Mucosa of rectum (tissue), 2 donors: ENCODE results near the gene RASSF5.

Experiments
- H3K27ac ChIP-seq, 2 donors: one replicate each; pipeline ENCODE4 v1.7.0; 2013; ENCODE audit warnings: inconsistent platforms in 2 of 2, low read depth in 2 of 2, low read length in 2 of 2
- H3K27me3 ChIP-seq, 2 donors: one replicate each; pipeline ENCODE4 v1.7.0; 2013; ENCODE audit warnings: low read length in 2 of 2; ENCODE audit not compliant: control insufficient read depth in 2 of 2, insufficient read depth in 2 of 2
- H3K36me3 ChIP-seq, 2 donors: one replicate each; pipeline ENCODE4 v1.7.0; 2013; ENCODE audit warnings: low read length in 2 of 2; ENCODE audit not compliant: control insufficient read depth in 2 of 2, insufficient read depth in 2 of 2
- H3K4me1 ChIP-seq, 2 donors: one replicate each; pipeline ENCODE4 v1.7.0; 2013; ENCODE audit warnings: low read length in 2 of 2, mild to moderate bottlenecking in 1 of 2; ENCODE audit not compliant: control insufficient read depth in 2 of 2, insufficient read depth in 2 of 2
- H3K4me3 ChIP-seq, 2 donors: one replicate each; pipeline ENCODE4 v1.7.0; 2013; ENCODE audit warnings: low read length in 2 of 2
- H3K9ac ChIP-seq, 2 donors: one replicate each; pipeline ENCODE4 v1.7.0; 2013; ENCODE audit warnings: low read length in 2 of 2, low read depth in 1 of 2, mild to moderate bottlenecking in 1 of 2
- H3K9me3 ChIP-seq, 2 donors: one replicate each; pipeline ENCODE4 v1.7.0; 2013; ENCODE audit warnings: low read length in 2 of 2; ENCODE audit not compliant: control insufficient read depth in 2 of 2
- donor health status: healthy.
- donor health status: Normal muscosa, but diverticular disease.

RASSF5 gene

GRCh38 chr1:206526064-206526911 is 19.0 kb downstream of the RASSF5 start:
- Histone ChIP-seq H3K36me3 (no peaks in the 10 kb centered on the region), H3K4me1 (no peaks in the 10 kb centered on the region), H3K9ac (no peak overlapping the region), H3K4me3 (no peak overlapping the region), H3K9me3 (no peaks in the 10 kb centered on the region), H3K27ac (no peak overlapping the region), H3K27me3 (no peaks in the 10 kb centered on the region)

- no peaks in the 10 kb centered on the region for H3K36me3 ChIP-seq
- no peak overlapping the region for H3K4me3 ChIP-seq
- no peak overlapping the region for H3K9ac ChIP-seq
- no peak overlapping the region for H3K27ac ChIP-seq
- H3K4me1 ChIP-seq: no peaks in the 10 kb centered on the region
- no peaks in the 10 kb centered on the region for H3K9me3 ChIP-seq
- no peaks in the 10 kb centered on the region for H3K27me3 ChIP-seq
Measured at GRCh38 chr1:206529425-206529824, 22.1 kb downstream of the RASSF5 start.

DNA sequence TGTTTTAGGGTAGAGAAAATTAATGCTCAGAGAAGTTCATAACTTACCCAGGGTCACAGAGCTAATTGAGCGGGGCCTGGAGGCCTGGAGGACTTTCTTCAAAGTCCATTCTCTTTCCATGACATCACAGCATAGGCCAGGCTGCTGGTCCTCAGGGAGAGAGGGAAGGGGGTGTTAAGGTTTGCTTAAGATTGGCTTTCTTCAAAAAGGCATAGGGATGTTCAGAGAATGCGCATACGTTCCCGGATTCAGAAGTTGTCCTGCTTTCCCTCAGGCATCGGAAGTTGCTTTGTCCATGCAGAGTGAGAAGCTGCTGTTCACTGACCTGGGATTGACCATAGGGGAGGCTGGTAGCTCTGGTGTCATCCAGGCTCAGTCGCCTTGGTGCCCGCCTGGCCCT is 25.0 kb downstream of the RASSF5 start:
- Histone ChIP-seq H3K27ac (no peak overlapping the region), H3K9me3 (no peaks in the 10 kb centered on the region), H3K4me1 (no peaks in the 10 kb centered on the region), H3K36me3 (no peaks in the 10 kb centered on the region), H3K27me3 (no peaks in the 10 kb centered on the region), H3K4me3 (no peak overlapping the region), H3K9ac (no peak overlapping the region)

GRCh38 chr1:206534552-206534951 is 27.2 kb downstream of the RASSF5 start:
- Histone ChIP-seq H3K4me3 (no peak overlapping the region), H3K36me3 (no peaks in the 10 kb centered on the region), H3K27me3 (no peaks in the 10 kb centered on the region), H3K9ac (no peak overlapping the region), H3K9me3 (no peaks in the 10 kb centered on the region), H3K4me1 (peaks cover 0 to 2% of the 10 kb centered on the region in 2 donors), H3K27ac (no peak overlapping the region)

- H3K27me3 ChIP-seq: no peaks in the 10 kb centered on the region
- H3K4me1 ChIP-seq: peaks cover 8 to 11% of the 10 kb centered on the region in 2 donors
Measured at GRCh38 chr1:206535853-206536188, 28.5 kb downstream of the RASSF5 start.

GRCh38 chr1:206537141-206537540 is 29.8 kb downstream of the RASSF5 start:
- Histone ChIP-seq H3K36me3 (no peaks in the 10 kb centered on the region), H3K27me3 (no peaks in the 10 kb centered on the region), H3K4me3 (no peak overlapping the region), H3K9me3 (no peaks in the 10 kb centered on the region), H3K4me1 (peaks cover 8 to 11% of the 10 kb centered on the region in 2 donors), H3K9ac (no peak overlapping the region), H3K27ac (no peak overlapping the region)

More at GRCh38 chr1:206535853-206536188, 28.5 kb downstream of the RASSF5 start:
- Histone ChIP-seq H3K36me3 (no peaks in the 10 kb centered on the region), H3K9me3 (no peaks in the 10 kb centered on the region), H3K9ac (no peak overlapping the region), H3K4me3 (no peak overlapping the region), H3K27ac (no peak overlapping the region)

DNA sequence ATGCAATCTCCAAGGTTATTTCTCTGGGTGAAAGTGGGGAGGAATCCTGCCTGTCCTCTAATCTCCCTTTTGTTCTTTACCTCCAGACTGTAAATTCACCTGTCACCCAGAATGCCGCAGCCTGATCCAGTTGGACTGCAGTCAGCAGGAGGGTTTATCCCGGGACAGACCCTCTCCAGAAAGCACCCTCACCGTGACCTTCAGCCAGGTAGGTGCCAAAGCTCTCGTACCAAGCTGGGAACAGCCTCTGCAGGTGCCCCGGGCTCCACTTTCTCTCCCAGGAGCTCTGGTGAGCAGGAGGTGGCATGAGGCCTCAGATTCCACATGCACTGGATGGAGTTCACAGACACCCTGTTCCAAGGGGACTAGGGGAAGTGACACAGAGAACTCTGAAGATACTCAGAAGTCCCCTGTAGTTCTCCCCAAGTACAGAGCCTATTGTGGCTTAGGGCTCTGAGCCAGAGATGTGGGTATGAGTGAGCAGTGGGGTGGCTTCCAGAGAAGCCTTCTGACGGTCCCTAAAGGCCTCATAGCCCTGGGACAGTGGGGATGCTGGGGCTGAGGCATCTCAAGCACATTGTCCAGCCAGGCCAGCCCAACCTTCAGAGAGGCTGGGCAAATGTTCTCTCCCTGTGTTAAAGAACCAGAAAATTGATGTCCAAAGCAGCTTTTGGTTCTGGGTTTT is 30.9 kb downstream of the RASSF5 start:
- Histone ChIP-seq H3K4me1 (peaks cover 8 to 11% of the 10 kb centered on the region in 2 donors), H3K27ac (no peak overlapping the region), H3K9ac (no peak overlapping the region), H3K4me3 (no peak overlapping the region), H3K9me3 (no peaks in the 10 kb centered on the region), H3K27me3 (no peaks in the 10 kb centered on the region), H3K36me3 (no peaks in the 10 kb centered on the region)

DNA sequence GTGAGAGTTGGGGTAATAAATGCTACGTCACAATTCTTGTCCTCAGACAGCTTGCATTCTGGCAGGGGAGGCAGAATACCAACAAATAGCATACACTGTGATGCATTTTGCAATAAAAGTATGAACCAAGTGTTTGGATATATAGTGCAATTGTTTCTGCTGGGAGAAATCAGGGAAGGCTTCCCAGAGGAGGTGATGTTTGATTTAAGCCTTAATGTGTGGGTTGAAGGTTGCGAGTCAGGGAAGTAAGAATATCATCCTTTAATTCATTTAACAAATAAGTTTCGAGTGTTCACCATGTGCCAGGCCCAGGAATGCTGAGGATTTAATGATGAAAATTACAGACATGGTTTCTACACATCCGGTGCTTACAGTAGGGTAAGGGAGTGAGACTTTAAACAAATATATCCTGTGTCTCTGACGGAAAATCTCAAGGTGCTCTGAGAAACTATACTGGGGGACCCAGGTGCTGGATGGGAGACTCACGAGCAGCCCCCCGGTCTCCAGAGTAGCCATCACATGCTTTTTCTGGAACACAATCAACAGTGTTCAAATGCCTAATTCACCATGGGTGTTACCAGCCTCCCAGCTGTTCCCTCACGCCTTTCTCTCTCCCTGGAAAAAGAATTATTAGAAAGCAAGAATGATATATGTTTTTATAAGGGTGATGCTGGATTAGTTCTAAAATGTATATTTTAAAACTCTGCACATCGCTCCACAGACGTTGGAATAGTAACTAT is 31.7 kb downstream of the RASSF5 start:
- no peaks in the 10 kb centered on the region for H3K27me3 ChIP-seq
- H3K36me3 ChIP-seq: no peaks in the 10 kb centered on the region
- no peak overlapping the region for H3K27ac ChIP-seq
- H3K4me3 ChIP-seq: no peak overlapping the region
- H3K9ac ChIP-seq: no peak overlapping the region
- peaks cover 8 to 11% of the 10 kb centered on the region in 2 donors for H3K4me1 ChIP-seq
- H3K9me3 ChIP-seq: no peaks in the 10 kb centered on the region

DNA sequence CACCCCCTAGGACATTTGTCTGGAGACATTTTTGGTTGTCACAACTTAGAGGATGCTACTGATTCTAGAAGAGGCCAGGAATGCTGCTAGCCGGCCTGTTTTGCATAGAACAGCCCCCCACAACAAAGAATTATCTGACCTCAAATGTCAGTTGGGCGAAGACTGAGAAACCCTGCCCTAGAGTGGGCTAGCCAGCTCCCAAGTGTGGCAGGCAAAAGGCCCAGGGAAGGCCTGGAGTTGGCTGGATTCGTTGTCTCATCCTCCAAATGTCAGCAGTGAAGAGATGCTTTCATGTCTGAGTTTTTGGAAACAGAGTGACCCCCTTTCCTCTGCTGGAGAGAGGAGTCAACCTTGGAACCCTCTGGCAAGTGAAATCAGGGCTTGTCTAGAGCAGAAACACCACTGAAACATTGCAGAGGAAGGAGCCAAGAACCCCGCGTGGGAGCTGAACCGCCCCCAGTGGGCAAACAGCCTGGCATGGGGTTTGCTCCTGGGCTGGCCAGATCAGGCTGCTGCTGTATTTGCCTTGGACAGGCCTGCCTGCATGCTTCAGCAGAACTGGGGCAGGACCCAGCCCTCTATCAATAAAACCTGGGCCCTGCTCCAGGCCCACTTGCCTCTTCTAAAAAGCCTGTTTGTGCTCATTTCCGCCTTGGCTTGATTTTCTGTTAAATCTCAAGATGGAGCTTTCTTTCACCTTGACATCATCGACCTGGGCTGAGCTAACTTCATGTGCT is 32.9 kb downstream of the RASSF5 start:
- H3K4me3 ChIP-seq: no peak overlapping the region
- H3K27ac ChIP-seq: peak overlapping the region; percentile 61 to 65
- H3K27me3 ChIP-seq: no peaks in the 10 kb centered on the region
- H3K36me3 ChIP-seq: no peaks in the 10 kb centered on the region
- peaks cover 8 to 11% of the 10 kb centered on the region in 2 donors for H3K4me1 ChIP-seq
- peak overlapping the region; percentile 5 to 38 for H3K9ac ChIP-seq
- H3K9me3 ChIP-seq: no peaks in the 10 kb centered on the region
